ENCODE measurements around the gene AMER1.

- TF ChIP-seq CTCF (IDR thresholded peaks at IDR 0.05) (no peak), POLR2AphosphoS5 (IDR thresholded peaks at IDR 0.05) (no peak), POLR2A (IDR thresholded peaks at IDR 0.05) (no peak), EP300 (IDR thresholded peaks at IDR 0.05) (no peak)
These were observed 28.6 kb downstream of the AMER1 start for GRCh38 chrX:64176876-64177275.
